GM19463 (cell line): ENCODE results near the gene ADRB2.

ENCODE experiments used
- ATAC-seq: cut with Tn5 transposase; IDR thresholded peaks from one replicate; pipeline ENCODE4 v1.9.1; 2021; ENCODE audit warnings: mild to moderate bottlenecking, moderate library complexity; ENCODE audit not compliant: unreplicated experiment

ADRB2 gene

DNA sequence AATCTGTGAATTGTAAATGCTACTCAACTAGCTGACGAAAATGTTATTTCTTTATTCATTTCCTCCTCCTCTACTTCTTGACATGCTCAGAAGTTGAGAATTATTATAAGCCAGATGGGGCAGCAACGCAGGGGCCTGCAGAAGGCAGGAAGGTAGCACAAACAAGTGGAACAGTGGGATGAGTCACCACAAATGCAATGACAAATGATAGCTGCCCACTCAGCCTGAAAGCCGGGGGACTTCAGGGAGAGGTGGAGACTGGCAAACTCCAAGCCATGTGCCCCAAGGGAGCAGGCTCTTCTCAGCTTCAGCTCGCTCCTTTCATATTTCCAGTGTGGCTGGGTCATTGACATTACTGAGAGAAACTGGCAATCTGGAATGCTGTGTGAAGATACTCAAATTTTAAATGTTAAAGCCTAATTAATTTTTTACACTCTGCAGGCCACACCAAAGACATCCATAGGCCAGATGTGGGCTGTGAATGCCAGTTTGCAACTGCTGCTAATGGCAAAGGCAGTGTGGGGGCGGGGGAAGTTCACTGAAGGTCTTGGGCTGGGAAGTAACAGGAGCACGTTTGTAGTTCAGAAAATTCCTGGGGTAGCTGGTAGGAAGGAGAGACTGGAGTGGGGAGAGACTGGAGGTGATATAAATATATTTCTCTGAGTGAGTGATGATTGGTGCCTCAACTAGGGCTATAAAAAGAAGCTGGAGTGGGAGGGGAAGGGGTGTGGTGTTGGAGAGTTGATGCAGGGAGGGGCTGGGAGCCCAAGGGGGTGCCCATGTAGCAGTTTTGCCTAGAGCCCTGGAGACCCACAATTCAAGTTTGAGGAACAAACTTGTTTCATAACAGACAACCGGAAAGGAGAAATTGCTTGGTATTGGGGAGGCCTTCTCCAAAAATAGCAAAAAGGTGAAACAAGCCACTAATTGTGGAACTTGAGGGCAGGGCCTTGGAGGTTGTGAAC lies 20.8 kb upstream of the ADRB2 start:
- peak; percentile 43 for ATAC-seq

DNA sequence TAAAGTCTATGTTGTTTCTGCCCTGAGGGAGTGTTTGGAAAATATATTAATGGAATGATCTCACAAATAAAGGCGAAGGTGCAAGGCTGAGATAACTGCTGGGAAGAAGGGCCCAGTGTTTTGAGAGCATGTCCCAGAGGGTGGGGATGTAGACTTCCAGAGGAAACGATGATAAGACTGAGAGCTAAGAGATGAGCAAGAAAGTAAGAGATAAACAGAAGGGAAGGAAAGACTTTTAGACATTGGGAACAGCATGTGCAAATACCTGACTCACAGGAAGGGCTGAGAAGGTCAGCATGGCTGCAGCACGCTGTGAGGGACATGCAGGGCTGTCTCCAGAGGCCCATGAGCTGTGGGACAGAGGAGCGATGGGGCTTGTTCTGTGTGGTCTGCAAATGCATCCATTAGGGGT lies 19.9 kb upstream of the ADRB2 start:
- no peak for ATAC-seq

DNA sequence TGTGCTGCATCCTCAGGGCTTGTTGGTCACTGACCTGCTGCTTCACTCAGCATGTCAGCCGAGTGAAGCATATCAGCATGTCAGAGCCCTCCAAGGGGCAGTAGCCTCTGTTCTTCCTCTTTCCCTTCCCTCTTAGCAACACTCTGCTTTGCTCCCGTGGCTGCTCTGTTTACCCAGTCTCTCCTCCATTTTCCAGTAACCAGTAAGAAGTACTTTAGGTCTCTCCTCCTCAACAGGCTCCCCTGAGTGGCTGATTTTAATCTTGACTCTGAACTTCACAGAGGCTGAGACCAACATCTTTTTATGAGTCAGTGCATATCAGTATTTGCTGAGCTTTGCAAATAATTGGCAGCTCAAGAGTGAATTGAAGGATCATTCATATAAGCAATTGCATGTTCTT lies 18.6 kb upstream of the ADRB2 start:
- ATAC-seq: no peak

DNA sequence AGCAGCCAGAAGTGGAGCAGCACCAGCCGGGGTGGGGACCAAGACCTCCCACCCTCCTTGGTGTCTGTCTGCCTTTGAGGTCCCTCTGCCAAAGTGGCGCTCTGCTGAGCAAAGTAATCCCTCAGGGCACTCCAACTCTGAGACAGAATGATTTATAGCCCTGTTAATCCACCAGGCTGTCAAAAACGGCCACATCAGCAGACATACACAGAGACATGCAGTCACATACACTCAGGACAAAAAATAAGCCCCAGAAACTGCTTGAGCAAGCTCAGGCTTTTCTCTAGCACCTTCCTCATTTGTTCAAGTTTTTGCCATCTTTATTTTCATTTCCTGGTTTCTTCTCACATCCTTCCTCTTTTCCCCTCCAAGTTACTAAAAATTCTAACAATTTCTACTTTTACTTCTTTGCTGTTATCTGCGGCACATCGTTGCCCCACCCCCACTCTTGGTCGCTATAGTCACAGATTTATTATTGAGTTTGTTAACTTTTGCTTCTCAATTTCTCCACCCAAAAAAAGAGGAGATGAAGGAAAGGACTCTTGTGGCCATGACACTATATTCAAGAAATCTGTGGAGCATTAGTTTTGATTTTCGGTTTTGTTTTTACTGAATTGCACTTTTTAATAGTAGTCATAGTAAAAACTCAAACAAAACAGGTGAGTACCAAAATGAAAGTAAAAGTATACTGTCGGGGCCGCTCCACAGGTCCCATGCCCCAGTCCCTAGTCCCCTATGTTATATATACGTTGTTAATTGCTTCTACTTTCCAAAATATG lies 17.4 kb upstream of the ADRB2 start:
- peak; percentile 53 for ATAC-seq

DNA sequence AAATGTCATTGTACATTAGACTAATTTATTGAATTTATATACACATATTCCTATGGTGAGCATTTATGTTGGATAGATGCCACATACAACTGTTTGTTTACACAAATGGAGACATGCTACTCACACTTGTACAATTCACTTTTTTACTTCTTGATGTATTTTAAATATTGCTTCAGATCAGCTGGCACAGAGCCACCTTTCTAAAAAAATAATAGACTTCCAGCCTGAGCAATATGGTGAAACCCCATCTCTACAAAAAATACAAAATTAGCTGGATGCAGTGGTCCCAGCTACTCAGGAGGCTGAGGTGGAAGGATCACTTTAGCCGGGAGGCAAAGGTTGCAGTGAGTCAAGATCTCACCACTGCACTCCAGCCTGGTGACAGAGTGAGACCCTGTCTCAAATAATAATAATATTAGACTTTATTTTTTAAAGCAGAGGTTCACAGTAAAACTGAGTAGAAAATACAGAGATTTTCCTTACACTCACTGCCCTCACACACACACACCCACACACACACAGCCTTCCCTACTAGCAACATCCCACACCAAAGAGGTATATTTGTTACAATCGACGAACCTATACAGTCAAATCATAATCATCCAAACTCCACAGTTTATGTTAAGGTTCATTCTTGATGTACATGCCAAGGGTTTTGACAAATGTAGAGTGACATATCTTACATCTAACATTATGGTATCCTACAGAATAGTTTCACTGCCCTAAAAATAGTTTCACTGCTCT lies 16.5 kb upstream of the ADRB2 start:
- no peak for ATAC-seq

DNA sequence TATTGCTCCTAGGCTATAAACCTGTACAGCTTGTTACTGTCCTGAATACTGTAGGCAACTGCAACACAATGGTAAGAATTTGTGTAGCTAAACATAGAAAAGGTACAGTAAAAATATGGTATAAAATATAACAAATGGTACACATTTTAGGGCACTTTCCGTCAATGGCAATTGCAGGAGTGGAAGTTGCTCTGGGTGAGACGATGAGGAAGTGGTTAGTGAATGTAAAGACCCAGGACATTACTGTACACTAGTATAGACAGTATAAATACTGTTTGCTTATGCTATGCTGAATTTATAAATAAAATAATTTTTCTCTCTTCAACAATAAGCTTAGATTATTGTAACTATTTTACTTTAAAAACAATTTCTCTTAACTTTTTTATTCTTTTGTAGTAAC lies 15.6 kb upstream of the ADRB2 start:
- no peak for ATAC-seq

DNA sequence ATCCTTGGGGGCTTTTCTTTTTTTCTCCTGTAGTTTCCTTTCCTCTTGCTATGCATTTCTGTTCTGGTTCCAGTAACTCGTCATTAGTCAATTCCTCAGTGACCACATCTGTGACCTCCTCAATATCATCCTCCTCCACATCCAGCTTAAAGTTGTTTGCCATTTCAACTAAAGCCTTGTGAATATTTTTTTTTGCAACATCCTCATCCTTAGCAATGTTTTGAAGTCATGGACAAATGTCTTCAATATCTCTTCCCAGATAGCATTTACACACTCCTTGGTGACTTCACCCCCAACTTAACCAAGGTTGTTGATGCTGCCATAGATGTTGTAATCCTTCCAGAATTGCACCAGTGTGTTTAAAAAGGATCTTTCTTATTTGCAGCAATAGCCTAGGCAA lies 14.7 kb upstream of the ADRB2 start:
- ATAC-seq: no peak

DNA sequence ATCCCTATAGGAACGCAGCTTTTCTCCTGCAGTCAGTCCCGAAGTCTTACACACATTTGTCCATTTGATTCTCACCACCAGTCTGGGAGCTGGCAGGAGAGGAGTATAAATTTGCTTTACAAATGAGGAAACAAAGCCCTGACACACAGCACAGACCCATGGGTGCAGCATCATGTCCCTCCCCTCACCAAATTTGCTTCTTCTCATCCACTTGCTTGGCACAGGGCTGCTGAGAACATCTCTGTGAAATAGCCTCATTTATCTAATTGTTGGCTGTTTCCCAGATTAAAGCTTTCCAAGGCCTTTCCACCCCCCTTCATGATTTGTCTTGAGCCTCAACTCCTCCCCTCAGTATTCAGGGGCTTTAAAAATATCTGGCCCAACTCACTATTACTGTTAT lies 11.3 kb upstream of the ADRB2 start:
- ATAC-seq: no peak

DNA sequence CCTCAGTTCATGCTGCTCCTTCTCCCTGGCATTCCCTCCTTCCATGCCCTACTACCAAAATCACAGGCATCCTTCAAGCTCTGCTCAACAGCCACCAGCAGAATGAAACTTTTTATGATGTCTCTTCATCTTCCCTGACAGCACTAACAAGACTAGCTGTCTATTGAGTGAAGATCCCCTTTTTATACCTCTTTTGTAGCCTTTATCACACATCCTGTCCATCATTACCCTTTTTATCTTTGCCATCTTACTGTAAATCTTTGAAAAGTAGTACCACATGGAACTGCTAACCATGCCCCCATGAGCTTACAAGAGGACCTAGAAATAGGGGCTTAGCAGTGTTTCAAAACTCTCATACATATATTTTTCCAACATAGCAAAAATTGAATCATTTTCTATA lies 10.8 kb upstream of the ADRB2 start:
- no peak for ATAC-seq

DNA sequence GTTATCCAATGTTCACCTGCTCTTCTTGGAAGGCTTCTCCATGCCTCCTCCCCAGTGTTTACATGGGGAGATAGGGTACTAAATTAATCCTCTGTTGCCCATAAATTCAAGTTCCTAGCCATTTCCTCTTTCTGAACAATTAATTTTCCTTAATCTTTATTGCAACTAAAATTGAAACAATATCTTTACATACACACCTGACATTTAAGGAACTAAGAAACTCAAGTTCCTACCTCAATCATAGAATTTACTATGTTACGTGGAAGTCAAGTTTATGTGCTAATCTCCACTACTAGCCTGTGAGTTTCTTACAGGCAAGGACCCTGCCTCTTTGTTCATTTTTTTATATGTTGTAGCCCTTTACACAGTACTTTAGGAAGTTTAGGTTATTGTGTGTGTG lies 10.1 kb upstream of the ADRB2 start:
- ATAC-seq: no peak

DNA sequence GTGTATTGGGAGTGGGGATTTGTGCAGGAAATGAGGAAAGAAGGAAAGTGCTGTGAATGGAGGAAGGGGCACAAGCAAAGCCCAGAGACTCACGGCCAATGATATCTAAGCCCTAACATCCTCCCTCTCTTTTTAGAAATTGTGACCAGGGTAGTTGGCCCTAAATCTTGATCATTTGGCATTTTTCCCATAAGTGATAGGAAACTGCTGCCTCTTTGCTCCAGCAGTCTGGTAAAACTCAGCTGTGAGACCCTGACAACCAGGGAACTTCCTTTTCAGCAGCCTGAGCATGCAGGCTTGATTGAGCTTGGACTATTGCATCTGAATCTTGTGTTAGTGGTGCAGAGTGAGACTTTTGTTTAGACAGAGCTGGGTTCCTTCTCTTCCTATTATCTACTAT lies 9.6 kb upstream of the ADRB2 start:
- ATAC-seq: no peak

DNA sequence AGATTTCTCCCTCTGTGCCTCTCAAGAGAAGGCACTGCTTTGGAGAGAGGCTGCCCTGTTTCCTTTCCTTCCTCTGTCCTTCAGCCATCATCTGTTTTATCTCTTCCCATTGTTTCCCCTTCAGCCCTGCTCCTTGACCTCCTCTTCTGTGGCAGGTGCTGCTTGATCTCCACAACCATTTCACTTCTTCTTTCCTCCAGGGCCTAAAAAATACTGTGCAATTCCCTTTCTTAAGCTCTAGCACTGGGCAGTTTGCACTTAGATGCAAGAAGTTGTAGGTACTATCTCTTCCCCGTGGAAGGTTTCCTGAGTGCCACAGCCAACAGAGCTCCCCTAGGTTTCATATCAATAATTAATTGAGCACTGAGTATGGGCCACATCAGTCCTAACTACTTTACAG lies 8.8 kb upstream of the ADRB2 start:
- no peak for ATAC-seq

DNA sequence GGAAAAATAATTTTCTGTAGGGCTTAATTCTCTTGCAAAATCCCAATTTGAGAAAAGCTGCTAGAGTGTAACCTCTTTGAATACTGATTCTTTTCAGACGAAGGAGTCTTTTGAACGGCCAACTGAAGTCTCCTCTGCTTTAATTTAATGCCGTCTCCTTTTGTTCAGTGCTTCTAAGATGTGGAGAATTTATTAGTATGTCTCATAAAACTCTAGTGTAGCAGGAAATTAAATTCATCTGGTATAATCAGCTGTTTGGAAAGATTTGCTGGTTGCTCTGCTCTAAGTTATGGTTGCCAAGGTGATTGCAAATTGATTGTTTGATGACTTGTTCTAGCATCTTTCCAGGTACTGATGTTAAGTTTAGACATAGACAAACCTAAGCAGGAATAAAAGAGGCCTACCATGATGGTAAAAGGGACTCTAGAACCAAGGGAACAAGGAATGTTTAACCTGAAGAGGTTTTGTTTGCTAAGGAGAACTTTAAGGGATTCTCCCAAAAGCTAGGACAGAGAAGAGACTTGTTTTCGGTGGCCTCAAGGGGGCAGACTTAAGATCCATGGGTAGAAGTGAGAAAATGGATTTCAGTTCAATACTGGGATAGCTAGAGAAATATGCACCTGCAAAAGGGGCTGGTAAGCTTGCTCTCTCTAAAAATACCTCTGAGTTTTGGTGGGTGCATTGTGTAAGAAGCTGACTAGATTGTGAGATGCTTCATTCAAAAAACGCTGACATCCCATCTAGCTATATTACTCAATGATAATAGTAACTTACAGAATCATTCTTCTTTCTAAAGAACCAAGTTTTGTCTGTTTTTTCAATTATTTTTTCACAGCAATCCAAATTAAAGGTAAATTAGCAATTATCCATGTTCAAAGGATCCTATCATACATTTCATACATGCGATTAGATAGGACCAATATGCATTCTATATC lies 5.7 kb upstream of the ADRB2 start:
- ATAC-seq: no peak

DNA sequence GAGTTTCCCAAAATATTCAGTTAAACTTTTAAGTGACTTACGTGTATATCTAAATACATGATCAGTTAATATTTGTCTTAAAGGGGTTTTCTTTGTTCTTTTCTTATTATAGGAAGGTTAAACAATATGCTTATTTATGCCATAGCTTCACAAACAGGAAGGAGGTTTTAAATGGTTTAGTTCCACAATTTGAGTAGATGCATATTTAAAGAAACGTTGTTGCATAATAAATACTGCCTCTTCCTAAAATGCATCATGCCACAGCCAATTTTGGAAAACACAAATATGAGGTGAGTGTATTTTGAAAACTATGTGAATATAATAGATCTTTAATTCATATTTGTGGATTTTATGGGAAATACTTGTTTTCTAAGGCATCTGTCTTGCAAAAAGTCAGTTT lies 2.5 kb upstream of the ADRB2 start:
- no peak for ATAC-seq

DNA sequence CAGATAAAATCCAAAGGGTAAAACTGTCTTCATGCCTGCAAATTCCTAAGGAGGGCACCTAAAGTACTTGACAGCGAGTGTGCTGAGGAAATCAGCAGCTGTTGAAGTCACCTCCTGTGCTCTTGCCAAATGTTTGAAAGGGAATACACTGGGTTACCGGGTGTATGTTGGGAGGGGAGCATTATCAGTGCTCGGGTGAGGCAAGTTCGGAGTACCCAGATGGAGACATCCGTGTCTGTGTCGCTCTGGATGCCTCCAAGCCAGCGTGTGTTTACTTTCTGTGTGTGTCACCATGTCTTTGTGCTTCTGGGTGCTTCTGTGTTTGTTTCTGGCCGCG lies 727 bp upstream of the ADRB2 start:
- ATAC-seq: no peak

DNA sequence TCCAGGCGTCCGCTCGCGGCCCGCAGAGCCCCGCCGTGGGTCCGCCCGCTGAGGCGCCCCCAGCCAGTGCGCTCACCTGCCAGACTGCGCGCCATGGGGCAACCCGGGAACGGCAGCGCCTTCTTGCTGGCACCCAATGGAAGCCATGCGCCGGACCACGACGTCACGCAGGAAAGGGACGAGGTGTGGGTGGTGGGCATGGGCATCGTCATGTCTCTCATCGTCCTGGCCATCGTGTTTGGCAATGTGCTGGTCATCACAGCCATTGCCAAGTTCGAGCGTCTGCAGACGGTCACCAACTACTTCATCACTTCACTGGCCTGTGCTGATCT lies 294 bp downstream of the ADRB2 start:
- ATAC-seq: peak; percentile 13

DNA sequence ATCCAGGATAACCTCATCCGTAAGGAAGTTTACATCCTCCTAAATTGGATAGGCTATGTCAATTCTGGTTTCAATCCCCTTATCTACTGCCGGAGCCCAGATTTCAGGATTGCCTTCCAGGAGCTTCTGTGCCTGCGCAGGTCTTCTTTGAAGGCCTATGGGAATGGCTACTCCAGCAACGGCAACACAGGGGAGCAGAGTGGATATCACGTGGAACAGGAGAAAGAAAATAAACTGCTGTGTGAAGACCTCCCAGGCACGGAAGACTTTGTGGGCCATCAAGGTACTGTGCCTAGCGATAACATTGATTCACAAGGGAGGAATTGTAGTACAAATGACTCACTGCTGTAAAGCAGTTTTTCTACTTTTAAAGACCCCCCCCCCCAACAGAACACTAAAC lies 1.3 kb downstream of the ADRB2 start:
- no peak for ATAC-seq

DNA sequence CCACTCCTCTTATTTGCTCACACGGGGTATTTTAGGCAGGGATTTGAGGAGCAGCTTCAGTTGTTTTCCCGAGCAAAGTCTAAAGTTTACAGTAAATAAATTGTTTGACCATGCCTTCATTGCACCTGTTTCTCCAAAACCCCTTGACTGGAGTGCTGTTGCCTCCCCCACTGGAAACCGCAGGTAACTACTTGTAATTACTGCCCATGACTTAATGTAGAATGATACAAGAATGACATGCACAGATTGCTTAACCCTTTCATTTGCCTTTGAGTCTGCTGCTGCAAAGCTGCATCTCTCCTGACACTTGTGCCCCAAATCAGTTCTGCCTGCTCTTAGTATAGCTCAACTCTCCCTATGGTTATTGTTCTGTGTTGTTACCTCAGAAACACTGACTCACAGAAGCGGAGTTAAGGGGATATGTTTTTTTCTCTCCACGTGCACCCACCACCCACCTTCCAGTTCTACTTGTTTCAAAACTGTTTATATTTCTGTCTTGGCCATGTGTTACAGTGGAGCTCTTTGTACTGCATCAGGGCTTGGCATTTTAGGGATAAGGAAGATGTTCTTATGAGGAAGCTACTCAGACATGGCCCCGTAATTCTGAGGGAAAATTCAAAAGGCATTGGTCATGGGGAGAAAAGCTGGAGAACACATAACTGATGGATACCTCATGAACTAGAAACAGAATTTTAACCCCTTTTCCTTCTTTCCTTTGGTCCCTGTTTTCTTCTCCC lies 2.3 kb downstream of the ADRB2 start:
- ATAC-seq: no peak

DNA sequence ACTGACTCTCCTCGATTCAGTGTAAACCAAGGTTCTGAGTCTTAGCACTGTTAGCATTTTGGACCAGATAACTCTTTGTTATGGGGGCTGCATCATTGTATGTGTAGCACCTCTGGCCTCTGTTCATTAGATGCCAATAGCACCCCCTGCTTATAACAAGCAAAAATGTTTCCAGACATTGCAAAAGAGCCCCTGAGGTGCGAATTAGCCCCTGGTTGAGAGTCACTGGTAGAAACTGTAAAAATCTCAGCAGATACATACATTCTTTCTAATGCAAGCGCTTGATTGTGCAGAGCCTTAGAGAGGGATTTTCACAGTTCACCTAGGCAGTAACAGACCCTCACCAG lies 2.8 kb downstream of the ADRB2 start:
- ATAC-seq: no peak

DNA sequence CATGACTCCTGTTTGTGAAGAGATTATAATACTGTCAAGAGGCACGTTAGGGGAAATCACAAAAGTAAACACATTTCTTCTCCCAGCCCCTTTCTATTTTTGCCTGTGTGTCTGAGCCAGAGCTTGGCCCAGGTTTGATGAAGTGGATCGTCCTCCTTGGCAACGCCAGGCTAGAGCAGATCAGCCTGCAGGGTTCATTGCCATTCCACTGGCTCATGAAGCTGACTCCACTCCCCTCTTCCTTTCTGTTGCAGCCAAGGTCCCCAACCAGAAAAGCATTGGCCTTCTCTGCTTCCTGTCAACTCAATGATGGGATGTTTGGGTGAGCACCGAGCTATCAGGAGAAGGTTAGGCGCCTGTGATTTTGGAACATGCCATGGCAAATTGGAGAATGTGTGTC lies 3.3 kb downstream of the ADRB2 start:
- ATAC-seq: no peak
